Measurements from ENCODE around the gene RNASE11.
"Not testable (repeated sequence)": the region's sequence is repeated elsewhere in the genome, so short reads cannot be mapped to it uniquely, and the experiment has no call there.

The RNASE11 gene

GRCh38 chr14:20578325-20578724 is 9.5 kb downstream of the RNASE11 start:
- no peak for DNase-seq

- DNase-seq, result not testable (repeated sequence)
Measured at GRCh38 chr14:20572382-20572990, 15.3 kb downstream of the RNASE11 start.

- DNase-seq, result not testable (repeated sequence)
Measured at GRCh38 chr14:20570720-20571119, 17.1 kb downstream of the RNASE11 start.

- DNase-seq, result not testable (repeated sequence)
Measured at GRCh38 chr14:20569865-20570264, 17.9 kb downstream of the RNASE11 start.

- no peak for DNase-seq
Measured at GRCh38 chr14:20569066-20569465, 18.7 kb downstream of the RNASE11 start.

GRCh38 chr14:20568393-20568792 is 19.4 kb downstream of the RNASE11 start:
- DNase-seq, result no peak

GRCh38 chr14:20567199-20567598 is 20.6 kb downstream of the RNASE11 start:
- DNase-seq, result not testable (repeated sequence)

- no peak for DNase-seq
Measured at GRCh38 chr14:20564501-20564997, 23.3 kb downstream of the RNASE11 start.

- no peak for DNase-seq
Measured at GRCh38 chr14:20563971-20564370, 23.8 kb downstream of the RNASE11 start.

- no peak for DNase-seq
Measured at GRCh38 chr14:20560961-20561360, 26.8 kb downstream of the RNASE11 start, which contains the start of gene RNASE9. Gene RNASE9, minus strand, starts transcription at chr14:20561047.

- no peak for DNase-seq
Measured at GRCh38 chr14:20559461-20559904, 28.3 kb downstream of the RNASE11 start.

GRCh38 chr14:20557212-20557542 is 30.6 kb downstream of the RNASE11 start:
- no peak for DNase-seq

GRCh38 chr14:20556500-20557211 is 31.1 kb downstream of the RNASE11 start:
- DNase-seq, result no peak

- no peak for DNase-seq
Measured at GRCh38 chr14:20555845-20556244, 32.0 kb downstream of the RNASE11 start.

GRCh38 chr14:20553024-20553423 is 34.8 kb downstream of the RNASE11 start:
- no peak for DNase-seq

GRCh38 chr14:20551606-20552005 is 36.2 kb downstream of the RNASE11 start:
- no peak for DNase-seq

GRCh38 chr14:20550926-20551325 is 36.9 kb downstream of the RNASE11 start:
- no peak for DNase-seq

GRCh38 chr14:20548414-20549158 is 39.2 kb downstream of the RNASE11 start:
- DNase-seq, result no peak

GRCh38 chr14:20546877-20547276 is 40.9 kb downstream of the RNASE11 start:
- no peak for DNase-seq

GRCh38 chr14:20539906-20540305 is 47.9 kb downstream of the RNASE11 start:
- no peak for DNase-seq
